NOMO-1 treated with dmso at 0.1 percent for 144 hours (cell line): ENCODE results near the gene PRDM15.
"Not testable (repeated sequence)": the region's sequence is repeated elsewhere in the genome, so short reads cannot be mapped to it uniquely, and the experiment has no call there.

Experiments used
- DNase-seq: peaks from one replicate; lab custom pipeline; 2025; ENCODE audit not compliant: unreplicated experiment; lab: John Stamatoyannopoulos, UW

The PRDM15 gene

DNA sequence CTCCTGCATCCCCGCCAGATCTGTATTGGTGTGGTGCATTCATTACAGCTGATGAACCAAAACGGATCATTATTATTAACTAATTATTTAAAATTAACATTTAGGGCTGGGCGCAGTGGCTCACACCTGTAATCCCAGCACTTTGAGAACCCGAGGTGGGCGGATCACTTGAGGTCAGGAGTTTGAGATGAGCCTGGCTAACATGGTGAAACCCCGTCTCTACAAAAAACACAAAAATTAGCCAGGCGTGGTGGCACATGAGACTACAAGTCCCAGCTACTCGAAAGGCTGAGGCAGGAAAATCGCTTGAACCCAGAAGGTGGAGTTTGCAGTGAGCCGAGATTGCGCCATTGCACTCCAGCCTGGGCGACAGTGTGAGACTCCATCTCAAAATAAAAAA is 93.9 kb downstream of the PRDM15 start:
- DNase-seq = not testable (repeated sequence)

DNA sequence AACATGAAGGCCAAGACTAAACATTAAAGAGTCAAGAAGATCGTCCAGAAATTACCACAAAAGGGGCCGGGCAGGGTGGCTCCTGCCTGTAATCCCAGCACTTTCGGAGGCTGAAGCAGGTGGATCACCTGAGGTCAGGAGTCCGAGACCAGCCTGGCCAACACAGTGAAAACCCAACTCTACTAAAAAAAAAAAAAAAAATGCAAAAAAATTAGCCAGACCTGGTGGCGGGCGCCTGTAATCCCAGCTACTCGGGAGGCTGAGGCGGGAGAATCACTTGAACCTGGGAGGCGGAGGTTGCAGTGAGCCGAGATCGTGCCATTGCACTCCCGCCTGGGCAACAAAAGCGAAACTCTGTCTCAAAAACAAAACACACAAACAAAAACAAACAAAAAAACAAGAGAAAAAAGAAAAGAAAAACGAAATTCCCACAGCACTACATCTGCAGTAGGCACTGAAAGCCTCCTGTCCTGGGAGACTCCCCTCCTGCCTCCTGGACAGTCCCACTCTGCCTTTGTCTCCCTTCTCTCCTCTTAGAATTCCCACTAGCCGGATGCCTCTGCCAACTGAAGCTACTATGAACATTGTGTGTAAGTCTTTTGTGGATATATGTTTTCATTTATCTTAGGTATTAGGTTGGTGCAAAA is 94.6 kb downstream of the PRDM15 start:
- no peak for DNase-seq

DNA sequence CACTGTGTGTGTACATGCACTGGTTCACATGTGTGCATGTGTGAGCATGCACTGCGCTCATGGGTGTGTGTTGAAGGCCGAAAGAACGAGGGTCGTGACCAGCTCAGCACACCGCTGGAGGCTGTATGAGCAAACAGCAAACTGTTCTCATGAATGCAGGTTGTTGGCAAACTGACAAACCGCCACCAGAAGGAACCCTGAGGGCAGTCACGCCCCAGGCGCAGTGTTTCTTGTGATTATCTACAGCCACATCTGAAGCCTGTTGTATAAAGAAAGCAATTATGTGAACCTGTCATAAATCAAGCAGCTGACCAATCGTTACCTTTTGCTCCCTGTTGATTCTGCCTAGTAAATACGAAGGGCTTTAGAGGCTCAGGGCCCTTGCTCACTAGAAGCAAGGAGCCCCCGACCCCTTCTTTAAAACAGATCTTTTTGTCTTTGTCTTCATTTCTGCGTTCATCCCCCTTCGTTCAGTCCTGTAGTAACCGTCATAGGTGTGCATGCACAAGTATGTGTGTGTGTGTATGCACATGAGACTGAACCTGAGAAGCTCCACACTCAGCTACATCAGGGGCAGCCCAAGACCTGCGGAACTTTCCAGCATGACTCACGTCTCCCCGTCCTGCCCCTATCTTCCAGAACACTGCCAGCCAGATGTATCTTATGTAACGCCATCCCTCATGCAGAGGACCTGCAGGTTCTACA is 95.5 kb downstream of the PRDM15 start:
- DNase-seq = no peak

DNA sequence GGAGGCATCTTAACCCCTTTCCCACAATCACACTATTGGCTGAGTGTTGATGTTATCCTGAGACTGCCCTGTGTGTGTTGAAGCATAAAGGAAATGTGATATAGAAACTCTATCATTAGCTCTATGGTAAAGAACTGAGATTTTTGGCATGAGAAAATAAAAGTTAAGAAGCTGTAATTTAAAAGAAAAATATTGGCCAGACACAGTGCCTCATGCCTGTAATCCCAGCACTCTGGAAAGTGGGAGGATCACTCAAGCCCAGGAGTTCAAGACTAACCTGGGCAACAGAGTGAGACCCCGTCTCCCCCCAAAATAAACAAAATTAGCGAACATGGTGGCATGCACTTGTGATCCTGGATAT is 98.1 kb downstream of the PRDM15 start:
- no peak for DNase-seq

DNA sequence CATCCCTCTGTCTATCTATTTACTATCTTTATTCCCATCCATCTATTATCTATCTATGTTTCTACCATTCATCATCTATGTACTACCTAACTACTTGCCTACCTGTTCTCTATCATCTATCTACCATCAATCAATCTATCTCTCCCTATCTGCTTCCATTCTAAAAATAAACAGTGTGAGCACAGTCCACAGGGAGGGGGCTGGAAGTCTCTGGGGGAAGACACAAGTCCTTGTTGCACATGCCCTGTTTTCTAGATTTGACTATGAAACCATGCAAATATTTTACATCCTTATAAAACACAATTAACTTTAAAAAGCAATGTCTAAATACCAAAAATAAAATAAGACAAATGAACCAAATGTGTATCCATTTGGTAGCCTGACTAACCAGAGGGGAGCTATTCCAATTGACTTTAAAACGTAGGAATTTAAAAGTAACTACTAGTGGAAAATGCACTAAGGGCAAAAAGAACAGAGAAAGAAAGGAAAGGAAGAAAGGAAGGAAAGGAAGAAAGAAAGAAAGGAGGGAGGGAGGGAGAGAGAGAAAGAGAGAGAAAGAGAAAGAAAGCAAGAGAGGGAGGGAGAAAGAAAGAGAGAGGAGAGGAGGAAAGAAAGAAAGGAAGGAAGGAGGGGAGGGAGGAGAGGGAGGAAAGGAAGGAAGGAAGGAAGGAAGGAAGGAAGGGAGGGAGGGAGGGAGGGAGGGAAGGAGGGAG is 98.7 kb downstream of the PRDM15 start:
- DNase-seq = no peak

DNA sequence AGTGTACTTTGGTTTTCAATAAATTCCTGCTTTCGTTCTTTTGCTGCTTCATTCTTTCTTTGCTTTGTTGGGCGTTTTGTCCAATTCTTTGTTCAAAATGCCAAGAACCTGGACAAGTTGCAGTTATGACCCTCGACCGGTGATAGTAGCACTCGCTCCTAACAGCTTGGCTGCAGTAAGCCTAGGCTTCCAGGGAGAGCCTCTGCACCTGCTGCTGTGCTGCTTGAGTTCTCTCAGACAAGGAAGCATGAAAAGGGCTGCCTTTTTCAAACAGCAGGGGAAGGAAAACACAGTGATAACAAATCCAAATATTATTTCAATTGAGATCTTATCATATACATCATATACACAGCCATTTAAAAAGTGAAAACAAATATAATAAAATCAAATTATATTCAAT is 99.5 kb downstream of the PRDM15 start:
- DNase-seq = no peak

DNA sequence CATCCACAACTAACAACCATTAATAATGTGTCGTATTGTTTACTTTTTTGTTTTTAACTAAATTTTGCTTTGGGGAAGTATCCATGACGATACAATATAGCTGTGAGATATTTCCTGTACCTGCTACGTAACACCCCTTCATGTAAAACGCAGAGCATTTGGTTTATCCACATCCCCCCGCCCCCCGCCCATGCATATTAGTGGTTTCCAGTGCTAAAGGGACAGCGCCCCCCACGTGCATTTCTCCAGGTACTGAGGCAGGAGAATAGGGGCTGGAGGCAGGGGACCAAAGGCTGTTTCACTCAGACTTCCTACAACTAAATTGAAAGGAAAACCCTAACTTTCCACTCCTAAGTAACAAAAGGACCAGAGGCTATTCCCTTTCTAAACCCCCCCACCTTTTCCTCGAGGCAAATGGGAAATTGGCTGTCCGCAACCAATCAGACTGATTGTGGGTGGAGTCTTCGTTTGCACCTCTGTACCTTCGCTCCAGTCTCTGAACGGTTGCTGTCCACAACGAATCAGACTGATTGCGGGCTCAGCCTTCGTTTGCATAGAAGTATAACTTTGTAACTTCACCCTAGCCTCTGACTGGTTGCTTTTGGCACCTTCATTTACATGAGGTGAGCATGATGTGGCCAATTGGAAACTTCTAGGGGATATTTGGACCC is 100.1 kb downstream of the PRDM15 start:
- DNase-seq = no peak

DNA sequence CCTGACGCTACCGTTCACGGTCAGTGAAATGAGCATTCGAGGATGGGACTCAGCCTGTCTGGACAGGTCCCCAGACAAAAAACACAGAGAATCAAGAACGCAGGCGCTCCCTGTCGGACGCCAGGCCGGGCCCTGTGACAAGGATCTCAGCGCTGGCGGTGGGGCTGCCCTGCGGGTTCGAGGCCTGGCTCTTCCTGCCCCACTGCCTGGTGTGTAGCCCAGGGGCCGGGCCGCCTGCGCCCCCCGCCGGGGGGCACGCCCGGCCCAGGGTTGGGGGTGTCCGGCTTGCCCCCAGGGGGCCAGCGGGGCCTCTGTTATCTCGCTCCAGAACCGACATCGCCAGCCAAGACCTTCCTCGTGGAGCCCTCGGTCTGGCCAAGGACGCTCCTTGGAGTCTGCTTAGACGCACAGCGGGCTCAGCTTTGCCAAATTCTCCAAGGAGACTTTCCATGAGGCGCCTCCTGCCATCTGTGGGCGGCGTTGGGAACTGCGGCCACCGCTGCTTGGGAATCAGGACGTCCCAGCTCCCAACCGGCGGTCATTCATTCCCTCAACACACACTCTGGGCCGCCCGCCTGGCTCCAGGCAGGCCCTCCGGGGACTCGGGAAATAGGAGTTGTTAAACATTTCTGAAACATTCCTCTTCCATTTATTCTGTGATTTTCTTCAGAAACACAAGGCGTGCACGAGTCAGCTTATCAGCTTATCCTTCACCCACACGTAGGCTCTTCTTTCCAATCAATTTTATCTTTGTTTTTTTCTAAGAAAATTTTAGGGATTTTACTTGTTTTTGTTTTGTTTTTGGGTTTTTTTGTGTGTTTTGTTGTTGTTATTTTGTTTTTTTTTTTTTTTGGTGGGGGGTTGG is 101.0 kb downstream of the PRDM15 start:
- DNase-seq = no peak

DNA sequence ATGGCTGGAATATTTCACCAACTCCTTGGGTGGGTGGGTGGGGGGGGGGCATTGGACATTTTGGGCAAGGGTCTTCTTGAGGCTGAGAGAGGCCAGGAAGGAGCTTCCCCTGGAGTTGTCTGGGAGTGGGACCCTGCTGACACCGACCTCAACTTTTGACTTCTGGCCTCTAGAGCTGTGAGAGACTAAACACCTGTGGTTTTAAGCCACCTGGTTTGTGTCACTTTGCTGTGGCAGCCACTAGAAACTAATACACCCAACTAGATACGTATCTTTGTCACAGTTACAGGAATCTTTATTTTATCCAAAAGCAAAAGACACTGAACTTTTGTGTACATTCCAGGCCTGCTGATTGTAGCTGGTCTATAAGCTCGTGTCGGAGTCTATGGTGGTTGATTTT is 102.4 kb downstream of the PRDM15 start:
- DNase-seq = no peak

DNA sequence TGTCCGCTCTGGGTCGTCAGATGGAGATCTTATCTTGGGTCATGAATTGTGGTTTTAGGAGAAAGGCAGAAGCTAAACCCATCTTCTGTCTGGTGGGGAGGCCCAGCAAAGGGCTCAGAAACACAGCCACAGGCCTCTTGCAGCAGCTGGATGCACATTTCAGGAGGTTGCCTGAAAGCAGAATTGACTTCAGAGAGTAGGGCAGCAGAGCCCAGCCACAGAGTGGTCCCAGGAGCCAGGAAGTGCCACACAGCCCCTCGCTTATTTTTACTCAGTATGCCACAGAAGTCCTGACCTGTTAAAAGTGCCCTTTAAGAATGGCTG is 104.0 kb downstream of the PRDM15 start:
- no peak for DNase-seq

DNA sequence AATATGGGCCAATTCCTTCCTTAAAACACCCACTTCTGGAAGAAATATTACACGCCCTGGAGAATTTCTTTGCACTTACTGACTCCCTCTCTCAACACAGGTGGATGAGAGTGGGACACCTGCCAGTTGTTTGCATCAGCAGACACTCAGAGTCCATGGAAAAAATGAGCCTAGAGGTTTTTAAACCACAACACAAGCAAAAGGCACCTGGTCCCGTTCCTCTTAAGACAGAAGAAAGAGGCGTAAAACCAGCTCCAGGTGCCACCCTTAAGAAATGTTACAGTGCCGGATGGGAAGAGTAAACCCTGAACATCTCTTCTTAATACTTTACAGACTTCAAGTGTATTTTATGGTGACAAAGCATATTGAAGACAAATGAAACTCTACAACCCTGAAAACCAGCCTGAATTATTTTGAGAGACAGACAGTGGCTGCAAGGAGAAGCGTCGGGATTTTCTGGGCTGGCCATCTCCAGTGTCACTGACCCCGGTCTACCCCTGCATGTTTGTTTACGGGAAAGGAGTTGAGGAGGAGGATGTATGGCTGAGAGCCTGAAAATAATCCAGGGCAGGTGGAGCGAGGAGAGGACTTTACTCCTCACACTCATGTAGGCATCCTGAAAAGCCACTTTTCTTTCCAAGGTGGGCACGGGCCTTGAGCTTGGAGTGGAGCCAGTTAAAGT is 104.5 kb downstream of the PRDM15 start:
- DNase-seq = no peak

DNA sequence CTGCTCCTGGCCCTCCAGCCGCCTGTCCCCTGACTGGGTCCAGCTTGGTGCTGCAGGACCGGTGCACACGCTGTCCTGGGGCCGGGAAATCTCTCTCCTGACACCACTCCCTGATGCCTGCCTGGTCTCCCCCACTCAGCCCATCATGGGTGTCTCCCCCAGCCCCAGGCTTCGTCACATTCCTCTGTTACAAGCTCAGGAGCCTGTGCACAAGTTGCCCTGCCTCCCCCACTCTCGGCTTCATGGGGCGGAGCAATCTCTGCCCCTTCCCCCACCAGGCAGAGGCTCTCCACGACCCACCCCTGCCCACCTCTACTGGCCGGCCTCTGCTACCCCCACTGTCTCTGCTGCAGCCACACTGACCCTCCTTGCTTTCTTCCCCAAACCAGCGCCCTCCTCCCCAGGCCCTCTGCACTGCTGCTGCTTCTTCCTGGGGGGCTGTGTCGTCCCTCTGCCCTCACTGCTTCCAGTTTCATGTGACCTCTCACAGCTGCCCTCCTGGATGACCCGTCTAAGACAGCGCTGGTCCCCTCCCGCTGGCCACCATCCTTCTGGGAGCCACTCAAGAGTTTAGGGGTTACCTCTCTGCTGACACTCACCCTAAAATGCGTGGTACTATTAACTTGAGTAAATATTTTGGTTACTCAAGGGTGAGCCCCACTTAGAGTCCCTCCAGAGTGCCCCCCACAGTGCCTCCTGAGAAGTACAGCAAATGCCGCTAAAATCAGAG is 106.6 kb downstream of the PRDM15 start:
- DNase-seq = no peak

DNA sequence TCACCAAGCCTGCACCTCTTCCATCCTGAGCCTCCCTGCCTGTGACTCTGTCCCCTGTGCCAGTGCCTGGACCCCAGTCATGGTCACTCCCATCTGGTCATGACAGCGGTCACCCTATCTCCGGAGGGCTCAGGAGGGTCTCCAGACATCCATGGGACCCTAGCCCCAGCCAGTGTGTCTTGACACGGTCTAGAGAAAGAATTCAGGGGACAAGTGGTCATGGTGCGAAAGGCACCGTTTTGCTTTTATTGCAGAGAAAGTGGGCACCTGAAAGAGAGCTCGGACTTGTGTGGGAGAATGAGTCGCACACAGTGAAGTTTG is 107.6 kb downstream of the PRDM15 start:
- DNase-seq = no peak

DNA sequence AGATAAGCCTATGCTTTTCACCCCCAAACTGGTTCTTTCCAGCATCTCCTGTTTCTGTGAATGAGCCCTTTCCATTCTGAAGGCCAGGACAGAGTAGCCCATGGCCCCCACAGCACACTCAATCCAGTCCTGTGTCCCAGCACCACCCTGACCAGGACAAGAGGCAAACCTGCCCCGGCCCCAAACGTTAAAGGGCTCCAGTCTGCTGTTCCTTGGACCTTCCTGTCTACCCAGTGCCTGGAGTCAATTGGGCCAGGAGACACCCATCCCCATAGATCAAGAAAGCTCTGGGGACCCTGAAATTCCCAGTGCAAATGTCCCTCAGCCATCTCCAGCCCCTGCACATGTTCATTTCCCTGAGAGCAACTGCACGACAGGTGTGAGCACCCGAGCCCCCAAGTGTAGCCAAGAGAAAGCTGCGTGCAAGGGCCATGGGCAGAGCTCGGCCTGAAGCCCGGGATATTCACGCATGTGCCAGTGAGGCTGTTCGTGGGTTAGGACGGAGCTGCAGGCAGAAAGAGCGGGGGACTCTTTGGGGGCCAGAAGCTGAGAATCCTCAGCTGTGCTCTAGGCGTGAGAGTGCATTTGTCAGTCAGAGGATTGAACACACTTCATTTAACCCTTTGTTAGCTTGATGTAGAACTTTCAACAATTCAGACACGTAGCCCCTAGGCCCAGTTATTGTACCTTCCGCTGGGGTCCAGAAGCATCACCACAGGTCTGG is 108.1 kb downstream of the PRDM15 start:
- no peak for DNase-seq

DNA sequence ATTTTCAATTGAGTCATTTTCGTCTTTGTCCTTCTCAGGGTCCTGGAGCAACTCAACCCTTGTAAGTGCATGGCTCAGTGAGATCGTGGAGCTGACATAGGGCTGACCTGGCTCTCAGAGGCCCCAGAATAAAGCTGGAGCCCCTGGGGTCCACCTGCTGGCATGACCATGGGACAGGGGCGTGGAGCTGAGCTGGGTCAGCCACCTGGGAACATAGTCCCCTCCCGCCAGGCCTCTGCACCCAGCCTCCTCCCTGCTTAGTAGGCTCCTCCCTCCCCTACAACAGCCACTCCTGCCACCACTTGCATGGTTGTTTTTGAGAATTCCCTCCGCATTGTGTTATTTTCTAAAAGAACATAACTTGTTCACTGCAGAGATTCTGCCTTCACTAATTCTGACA is 109.2 kb downstream of the PRDM15 start:
- DNase-seq = no peak

DNA sequence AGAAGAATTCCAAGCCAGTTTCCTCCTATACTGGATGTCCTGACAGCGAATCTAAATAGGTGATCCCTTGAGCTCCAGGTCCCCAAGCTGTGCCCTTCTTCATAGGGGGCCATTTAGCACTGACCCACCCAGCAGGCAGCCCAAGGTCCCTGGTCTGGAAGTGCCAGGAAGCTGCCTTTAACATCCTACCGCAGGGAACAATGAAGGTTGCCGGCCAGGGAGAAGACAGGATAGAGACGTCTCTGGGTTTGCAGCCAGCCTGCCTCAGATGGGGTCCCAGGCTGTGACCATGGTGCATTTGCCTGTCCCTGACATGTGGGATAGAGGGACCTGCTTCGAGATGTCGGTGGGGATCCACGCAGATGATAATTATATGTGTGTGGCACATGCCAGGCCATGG is 109.6 kb downstream of the PRDM15 start:
- DNase-seq = no peak

DNA sequence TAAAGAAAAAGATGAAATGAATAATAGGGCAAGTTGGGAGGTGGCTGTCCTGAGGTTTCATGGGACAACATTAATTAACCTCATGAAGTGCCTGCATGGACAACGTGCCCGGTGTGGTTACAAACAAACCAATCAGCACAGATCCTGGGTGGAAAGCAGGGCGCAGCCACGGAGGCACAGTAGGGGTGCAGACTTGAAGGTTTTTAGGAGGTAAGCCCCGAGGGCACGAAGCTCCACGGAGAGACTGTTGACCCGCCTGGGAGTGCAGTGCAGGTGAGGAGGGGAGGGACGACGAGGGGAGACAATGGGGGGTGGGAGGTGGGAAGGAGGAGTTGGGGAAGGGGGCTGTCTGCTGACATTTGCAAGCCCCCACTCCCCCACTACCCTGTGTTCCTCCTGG is 110.0 kb downstream of the PRDM15 start:
- no peak for DNase-seq

DNA sequence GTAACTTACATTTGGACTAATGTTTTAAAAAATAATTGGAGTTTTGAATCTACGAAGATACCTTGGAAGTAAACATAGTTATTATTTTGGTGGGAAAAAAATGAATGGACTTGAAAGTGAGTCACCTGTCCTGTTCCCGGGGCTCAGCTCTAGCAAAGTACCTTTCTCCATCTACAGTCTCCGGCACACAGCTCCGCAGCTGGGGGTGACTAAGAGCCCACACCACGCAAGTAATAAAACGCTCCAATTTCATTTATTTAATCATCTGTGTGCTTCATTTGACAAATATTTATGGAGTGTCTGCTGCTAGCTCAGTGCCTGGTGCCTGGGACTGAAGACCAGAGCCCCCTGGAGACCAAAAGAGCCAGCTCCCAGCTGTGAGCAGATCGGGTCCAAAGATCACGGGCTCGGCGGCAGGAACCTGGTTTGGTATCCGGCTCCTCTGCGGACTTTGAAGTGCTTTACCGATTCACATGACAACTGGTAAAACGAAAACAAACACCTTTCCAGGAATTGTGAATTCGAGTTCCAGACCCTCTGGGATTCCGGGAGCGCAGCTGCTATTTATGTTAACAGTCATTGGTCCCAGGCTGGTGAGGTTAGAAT is 110.6 kb downstream of the PRDM15 start:
- DNase-seq = peak; percentile 27
